Ectodermal cell (in vitro differentiated cells): ENCODE data around the gene SLC16A5.
A peak's percentile ranks its signal among the peaks of the same experiment; 100 is the strongest.
"Not testable (repeated sequence)": the region's sequence is repeated elsewhere in the genome, so short reads cannot be mapped to it uniquely, and the experiment has no call there.

ENCODE experiments used
- H3K27ac ChIP-seq: 2 replicates; pipeline ENCODE4 v1.7.0; 2013; ENCODE audit warnings: mild to moderate bottlenecking, low read depth, low read length; ENCODE audit not compliant: insufficient read depth, poor library complexity, severe bottlenecking
- H3K27me3 ChIP-seq: 2 replicates; pipeline ENCODE4 v1.7.0; 2013; ENCODE audit warnings: mild to moderate bottlenecking, low read length; ENCODE audit not compliant: insufficient read depth, control insufficient read depth, poor library complexity, severe bottlenecking
- H3K36me3 ChIP-seq: one replicate; pipeline ENCODE4 v1.7.0; 2013; ENCODE audit warnings: low read length; ENCODE audit not compliant: control insufficient read depth, insufficient read depth
- H3K4me1 ChIP-seq: one replicate; pipeline ENCODE4 v1.7.0; 2013; ENCODE audit warnings: low read length; ENCODE audit not compliant: control insufficient read depth, insufficient read depth
- H3K4me3 ChIP-seq: 2 replicates; pipeline ENCODE4 v1.7.0; 2013; ENCODE audit warnings: low read depth, low read length, control low read depth; ENCODE audit not compliant: insufficient read depth
- H3K9me3 ChIP-seq: 2 replicates; pipeline ENCODE4 v1.7.0; 2013; ENCODE audit warnings: mild to moderate bottlenecking, low read length, moderate library complexity; ENCODE audit not compliant: control insufficient read depth
- WGBS, 2 experiments: methylation state at CpG; one replicate each; pipeline ENCODE4 v1.1.7; 2013; ENCODE audit warnings: missing lambda C conversion rate in 2 of 2; 5-methylcytosine and 5-hydroxymethylcytosine counted together

The SLC16A5 gene

DNA sequence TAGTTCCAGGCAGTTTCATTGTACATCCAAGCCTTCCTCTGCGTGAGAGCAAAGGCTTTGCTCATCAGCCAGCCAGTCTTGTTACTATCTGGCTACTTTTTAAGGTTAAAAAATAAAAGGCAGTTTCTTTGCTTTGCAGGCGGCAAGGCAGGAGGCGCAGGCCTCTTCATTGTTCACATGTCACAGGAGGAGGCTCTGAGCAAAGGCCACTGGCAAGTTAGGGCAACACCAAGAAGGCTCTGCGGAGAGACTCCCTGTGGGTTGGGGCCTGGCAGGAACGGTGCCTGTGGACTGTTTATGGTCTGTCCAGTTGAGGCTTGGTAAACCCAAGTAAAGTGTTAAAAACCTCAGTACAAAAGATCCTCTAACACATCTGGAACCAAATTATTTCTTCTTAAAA, 47.7 kb downstream of the SLC16A5 start:
- H3K4me1 ChIP-seq, result peaks cover 2% of the 10 kb centered on the region
- H3K27me3 ChIP-seq, result no peaks in the 10 kb centered on the region
- 70 to 81% methylated on average over 5 of the region's 5 CpGs for WGBS, 2 experiments
- no peak overlapping the region for H3K4me3 ChIP-seq
- H3K27ac ChIP-seq, result peak overlapping the region; percentile 36
- H3K36me3 ChIP-seq, result peaks cover 20% of the 10 kb centered on the region
- no peaks in the 10 kb centered on the region for H3K9me3 ChIP-seq

DNA sequence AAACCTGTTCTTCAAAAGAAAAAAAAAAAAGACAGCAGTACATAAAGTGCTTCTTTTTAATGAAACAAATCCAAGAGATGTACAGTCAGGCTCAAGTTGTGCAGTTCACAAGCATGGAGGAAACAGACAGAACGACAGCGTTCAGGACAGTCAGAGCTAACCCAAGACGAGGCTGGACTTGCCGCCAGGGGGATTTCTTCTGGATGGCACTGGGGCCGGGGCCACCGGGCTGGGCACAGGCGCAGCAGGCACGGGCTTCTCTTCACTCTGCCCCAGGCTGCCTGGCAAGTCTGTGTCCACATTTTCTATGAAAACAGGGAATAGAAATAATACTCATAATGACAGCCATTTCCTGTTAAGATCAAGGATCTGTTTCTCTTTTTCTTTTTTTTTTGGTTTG, 48.2 kb downstream of the SLC16A5 start:
- WGBS, 2 experiments, result 92 to 94% methylated on average over 8 of the region's 8 CpGs
- no peaks in the 10 kb centered on the region for H3K27me3 ChIP-seq
- H3K9me3 ChIP-seq, result no peaks in the 10 kb centered on the region
- no peaks in the 10 kb centered on the region for H3K4me1 ChIP-seq
- H3K36me3 ChIP-seq, result peaks cover 25% of the 10 kb centered on the region
- no peak overlapping the region for H3K27ac ChIP-seq
- no peak overlapping the region for H3K4me3 ChIP-seq

DNA sequence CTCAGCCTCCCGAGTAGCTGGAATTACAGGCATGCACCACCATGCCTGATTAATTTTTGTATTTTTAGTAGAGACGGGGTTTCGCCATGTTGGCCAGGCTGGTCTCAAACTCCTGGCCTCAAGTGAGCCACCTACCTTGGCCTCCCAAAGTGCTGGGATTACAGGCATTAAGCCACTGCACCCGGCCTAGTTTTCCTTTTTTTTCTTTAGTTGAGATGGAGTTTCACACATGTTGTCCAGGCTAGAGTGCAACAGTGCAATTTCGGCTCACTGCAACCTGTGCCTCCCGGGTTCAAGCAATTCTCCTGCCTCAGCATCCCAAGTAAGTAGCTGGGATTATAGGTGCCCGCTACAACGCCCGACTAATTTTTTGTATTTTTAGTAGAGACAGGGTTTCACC, 50.0 kb downstream of the SLC16A5 start:
- not testable (repeated sequence) for H3K9me3 ChIP-seq, H3K4me1 ChIP-seq

DNA sequence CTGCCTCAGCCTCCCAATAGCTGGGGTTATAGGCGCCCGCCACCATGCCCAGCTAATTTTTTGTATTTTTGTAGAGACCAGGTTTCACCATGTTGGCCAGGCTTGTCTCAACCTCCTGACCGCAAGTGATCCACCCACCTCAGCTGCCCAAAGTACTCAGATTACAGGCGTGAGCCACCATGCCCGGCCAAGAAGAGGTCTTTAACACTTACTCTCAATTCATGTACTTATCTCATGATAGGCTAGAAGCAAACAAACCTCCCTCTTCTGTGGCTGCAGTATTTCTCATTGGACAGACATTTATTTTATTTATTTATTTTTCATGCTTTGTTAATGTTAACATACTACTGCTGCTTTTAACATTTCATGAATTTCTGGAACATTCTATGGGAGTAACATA, 50.8 kb downstream of the SLC16A5 start:
- Histone ChIP-seq H3K36me3 (peaks cover 41% of the 10 kb centered on the region), H3K4me1 (no peaks in the 10 kb centered on the region), H3K27ac (no peak overlapping the region), H3K4me3 (no peak overlapping the region), H3K9me3 (no peaks in the 10 kb centered on the region), H3K27me3 (no peaks in the 10 kb centered on the region)
- WGBS, 2 experiments, result 88 to 95% methylated on average over 5 of the region's 5 CpGs

More for the DNA sequence above, 50.0 kb downstream of the SLC16A5 start:
- not testable (repeated sequence) for H3K27me3 ChIP-seq, H3K27ac ChIP-seq, H3K4me3 ChIP-seq
- H3K36me3 ChIP-seq, result peaks cover 39% of the 10 kb centered on the region
- WGBS, 2 experiments, result 93% methylated on average over 9 of the region's 9 CpGs

DNA sequence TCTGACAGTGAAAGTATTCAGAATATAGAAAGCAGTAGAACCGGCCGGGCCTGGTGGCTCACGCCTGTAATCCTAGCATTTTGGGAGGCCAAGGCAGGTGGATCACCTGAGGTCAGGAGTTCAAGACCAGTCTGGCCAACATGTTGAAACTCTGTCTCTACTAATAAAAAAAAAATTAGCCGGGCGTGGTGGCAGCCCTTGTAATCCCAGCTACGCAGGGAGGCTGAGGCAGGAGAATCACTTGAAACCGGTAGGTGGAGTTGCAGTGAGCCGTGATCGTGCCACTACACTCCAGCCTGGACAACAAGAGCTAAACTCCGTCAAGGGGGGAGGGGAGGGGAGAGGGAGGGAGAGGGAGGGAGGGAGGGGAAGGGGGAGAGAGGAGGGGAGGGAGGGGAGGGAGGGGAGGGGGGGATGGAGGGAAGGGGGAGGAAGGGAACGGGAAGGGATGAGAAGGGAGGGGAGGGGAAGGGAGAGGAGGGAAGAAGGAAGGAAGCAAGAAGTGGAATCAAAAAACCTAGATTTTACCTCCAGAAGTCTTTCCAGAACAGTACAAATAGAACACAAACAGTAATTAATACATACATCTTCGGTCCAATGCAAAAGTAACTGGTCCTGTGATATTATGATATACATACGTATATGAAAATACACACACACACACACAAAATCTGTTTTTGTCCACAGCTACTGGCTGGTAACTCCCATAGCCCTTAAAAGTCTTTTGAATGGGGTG, 54.6 kb downstream of the SLC16A5 start:
- peaks cover 70% of the 10 kb centered on the region for H3K36me3 ChIP-seq
- H3K4me1 ChIP-seq, result no peaks in the 10 kb centered on the region
- H3K27me3 ChIP-seq, result no peaks in the 10 kb centered on the region
- H3K4me3 ChIP-seq, result no peak overlapping the region
- no peak overlapping the region for H3K27ac ChIP-seq
- H3K9me3 ChIP-seq, result no peaks in the 10 kb centered on the region
- 91 to 95% methylated on average over 11 of the region's 13 CpGs for WGBS, 2 experiments

DNA sequence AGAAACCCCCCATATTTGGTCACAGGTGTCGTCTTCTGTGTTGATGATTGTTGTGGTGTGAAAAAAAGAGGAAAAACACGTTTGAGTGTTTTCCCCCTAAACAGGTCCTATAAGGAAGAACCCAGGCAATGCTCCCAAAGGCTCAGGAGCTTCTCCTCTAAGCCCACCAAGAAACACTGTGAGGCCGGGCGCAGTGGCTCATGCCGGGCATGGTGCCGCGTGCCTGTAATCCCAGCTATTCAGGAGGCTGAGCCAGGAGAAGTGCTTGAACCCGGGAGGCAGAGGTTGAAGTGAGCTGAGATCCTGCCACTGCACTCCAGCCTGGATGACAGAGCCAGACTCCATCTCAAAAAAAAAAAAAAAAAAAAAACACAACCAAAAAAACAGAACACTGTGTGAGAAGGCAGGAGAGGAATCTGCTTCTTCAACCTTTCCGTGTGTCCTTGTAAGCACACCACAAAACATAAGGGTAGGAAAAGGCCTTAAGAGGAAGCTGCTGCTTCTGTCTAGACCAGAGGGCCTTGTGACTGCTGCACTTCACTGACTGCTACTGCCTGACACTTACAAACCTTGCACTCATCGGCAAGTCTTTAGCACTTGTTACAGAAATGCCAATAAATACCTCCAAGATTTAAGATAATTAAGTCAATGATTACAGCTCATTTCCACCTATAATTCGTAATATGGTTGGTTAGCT, 57.2 kb downstream of the SLC16A5 start:
- H3K27me3 ChIP-seq, result no peaks in the 10 kb centered on the region
- H3K36me3 ChIP-seq, result peaks cover 74% of the 10 kb centered on the region
- no peak overlapping the region for H3K4me3 ChIP-seq
- 92 to 97% methylated on average over 11 of the region's 11 CpGs for WGBS, 2 experiments
- no peaks in the 10 kb centered on the region for H3K4me1 ChIP-seq
- H3K9me3 ChIP-seq, result no peaks in the 10 kb centered on the region
- no peak overlapping the region for H3K27ac ChIP-seq

DNA sequence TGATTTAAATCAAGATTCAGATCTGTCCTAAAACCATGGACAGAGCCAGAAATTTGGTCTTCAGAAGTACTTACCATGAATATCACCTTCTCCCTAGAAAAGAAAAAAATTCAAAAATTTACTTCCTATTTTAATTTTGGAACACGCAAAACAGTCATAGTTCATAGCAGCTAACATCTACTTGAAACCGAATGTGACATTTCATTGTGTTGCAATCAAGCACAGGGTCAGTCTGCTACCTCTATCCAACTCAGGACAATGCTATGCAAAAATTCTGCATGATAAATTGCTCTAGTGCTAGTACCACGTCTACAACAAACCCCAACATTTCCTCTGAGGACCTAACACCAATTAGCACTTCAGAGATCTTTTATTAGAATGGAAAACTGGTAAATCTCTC, 58.8 kb downstream of the SLC16A5 start:
- WGBS, 2 experiments, result 95 to 97% methylated on average over 3 of the region's 3 CpGs
- H3K27ac ChIP-seq, result no peak overlapping the region
- H3K9me3 ChIP-seq, result no peaks in the 10 kb centered on the region
- no peaks in the 10 kb centered on the region for H3K27me3 ChIP-seq
- no peaks in the 10 kb centered on the region for H3K4me1 ChIP-seq
- H3K4me3 ChIP-seq, result no peak overlapping the region
- H3K36me3 ChIP-seq, result peaks cover 60% of the 10 kb centered on the region

DNA sequence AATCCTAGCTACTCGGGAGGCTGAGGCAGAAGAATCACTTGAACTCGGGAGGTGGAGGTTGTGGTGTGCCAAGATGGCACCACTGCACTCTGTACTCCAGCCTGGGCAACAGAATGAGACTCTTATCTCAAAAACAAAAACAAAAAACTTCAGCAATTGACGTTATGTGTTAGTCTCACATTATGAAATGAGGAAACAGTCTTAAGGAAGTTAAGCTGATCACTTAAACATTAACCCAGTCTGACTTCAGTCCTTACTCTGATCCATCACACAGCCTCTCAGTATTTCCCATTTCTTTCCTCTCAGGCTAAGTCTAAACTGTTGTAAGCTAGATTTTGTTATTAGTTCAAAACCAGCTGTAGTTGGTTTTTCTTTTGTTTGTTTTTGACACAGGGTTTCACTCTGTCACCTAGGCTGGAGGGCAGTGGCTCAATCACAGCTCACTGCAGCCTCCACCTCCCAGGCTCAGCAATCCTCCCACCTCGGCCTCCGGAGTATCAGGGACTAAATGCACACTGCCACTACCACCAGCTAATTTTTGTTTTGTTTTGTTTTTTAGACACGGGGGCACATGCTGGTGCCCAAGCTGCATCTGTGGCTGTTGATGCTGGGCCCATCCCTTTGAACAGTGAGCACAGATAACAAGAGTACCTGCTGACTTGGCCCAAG, 60.3 kb downstream of the SLC16A5 start:
- H3K4me3 ChIP-seq, result no peak overlapping the region
- H3K36me3 ChIP-seq, result peaks cover 50% of the 10 kb centered on the region
- H3K27ac ChIP-seq, result no peak overlapping the region
- no peaks in the 10 kb centered on the region for H3K4me1 ChIP-seq
- H3K27me3 ChIP-seq, result no peaks in the 10 kb centered on the region
- H3K9me3 ChIP-seq, result no peaks in the 10 kb centered on the region
- 95 to 97% methylated on average over 6 of the region's 6 CpGs for WGBS, 2 experiments

DNA sequence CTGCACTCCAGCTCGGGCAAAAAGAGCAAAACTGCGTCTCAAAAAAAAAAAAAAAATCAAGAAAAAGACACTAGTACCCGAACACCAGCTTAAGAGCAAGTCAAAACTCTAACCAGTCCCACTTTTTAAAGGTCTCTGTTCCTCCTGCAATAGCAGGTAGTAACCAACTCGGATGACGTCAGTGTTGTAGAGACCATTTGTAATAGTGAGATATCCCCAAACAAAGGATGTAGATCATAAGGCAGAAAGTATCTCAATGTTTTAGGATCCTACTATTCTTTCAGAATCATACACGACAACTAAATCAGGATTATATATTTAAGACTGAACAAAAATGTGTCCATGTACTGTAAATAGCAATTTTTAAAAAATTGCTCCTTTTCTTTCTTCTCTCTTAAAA, 64.2 kb downstream of the SLC16A5 start:
- Histone ChIP-seq H3K9me3 (no peaks in the 10 kb centered on the region), H3K4me3 (peak overlapping the region; percentile 98), H3K27ac (no peak overlapping the region), H3K4me1 (no peaks in the 10 kb centered on the region), H3K27me3 (no peaks in the 10 kb centered on the region), H3K36me3 (peaks cover 17% of the 10 kb centered on the region)
- WGBS, 2 experiments, result 75 to 76% methylated on average over 5 to 6 of the region's 6 CpGs

DNA sequence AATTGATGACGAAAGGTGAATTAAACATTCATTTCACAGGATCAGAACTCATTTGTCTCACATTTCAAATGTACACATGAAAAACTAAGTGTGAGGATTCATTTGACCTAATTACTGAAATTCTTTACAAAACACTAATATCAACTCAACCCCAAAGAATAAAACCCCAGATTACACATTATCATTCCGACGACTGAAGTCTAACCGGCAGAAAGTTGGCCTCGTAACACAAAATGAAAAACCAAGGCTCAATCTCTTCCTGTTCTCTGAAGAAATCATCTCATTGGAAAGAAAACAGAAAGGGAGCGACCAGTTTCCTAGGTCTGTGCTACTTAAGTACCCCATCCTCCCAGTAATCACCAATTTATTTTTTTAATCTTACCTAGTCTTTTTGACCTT, 64.8 kb downstream of the SLC16A5 start:
- Histone ChIP-seq H3K9me3 (no peaks in the 10 kb centered on the region), H3K27me3 (no peaks in the 10 kb centered on the region), H3K27ac (no peak overlapping the region), H3K4me1 (no peaks in the 10 kb centered on the region), H3K36me3 (peaks cover 11% of the 10 kb centered on the region), H3K4me3 (peak overlapping the region; percentile 98)
- 16 to 30% methylated on average over 5 to 6 of the region's 6 CpGs for WGBS, 2 experiments
